ENCODE results near the gene ST3GAL5. TPM values are rescaled to one million over a fixed set of nuclear protein-coding genes. Genes with fewer than 3 reads are reported as not detected.
A peak's percentile ranks its signal among the peaks of the same experiment; 100 is the strongest.

The ST3GAL5 gene
- total and polyA plus RNA-seq, 8 donors: 4.1 to 84.2 (median 11.8) TPM

DNA sequence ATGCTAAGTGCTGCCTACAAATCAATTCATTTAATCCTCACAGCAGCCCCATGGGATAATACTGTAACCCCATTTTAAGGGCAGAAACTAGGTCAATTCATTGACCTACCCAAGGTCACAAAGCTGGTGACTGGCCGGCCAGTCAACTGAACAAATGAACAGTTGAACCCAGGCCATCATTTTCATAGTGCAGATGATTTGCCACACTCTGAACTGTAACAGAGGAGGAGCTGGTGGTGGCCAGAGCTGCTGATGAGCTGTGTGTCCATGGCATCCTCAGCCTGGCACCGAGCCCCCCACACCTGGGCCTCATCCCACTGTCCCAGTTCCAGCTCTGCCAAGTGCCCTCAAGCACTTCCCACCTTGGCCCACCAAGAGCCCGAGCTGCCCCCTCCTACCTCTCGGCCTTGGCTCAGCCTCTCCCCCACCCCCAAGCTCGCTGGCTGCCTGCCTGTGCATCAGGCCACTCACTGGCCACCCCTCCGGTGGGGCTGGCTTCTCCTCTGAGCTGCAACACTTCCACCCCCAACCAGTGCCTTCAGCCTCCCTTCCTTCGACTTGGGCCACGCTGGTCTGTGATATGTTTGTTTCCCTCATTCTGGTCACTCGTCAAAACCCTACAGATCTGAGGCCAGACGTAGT is 76.6 kb downstream of the ST3GAL5 start:
- H3K9me3 ChIP-seq: no peaks in the 10 kb centered on the region
- no peak overlapping the region for H3K27ac ChIP-seq
- 80 to 89% (median 85%) methylated on average over 10 of the region's 10 CpGs for WGBS, 5 donors
- no peak overlapping the region for H3K4me3 ChIP-seq
- peaks cover 14 to 36% (median 23%) of the 10 kb centered on the region in 4 donors for H3K4me1 ChIP-seq
- intact Hi-C loops (cut with DNase I; ENCODE audit: low total_unique reads): loop anchor here (5.0 to 10.0 kb wide), 2 partner anchors 57 to 85 kb away; partner anchors contain the start of gene ATOH8
- no peaks in the 10 kb centered on the region for H3K27me3 ChIP-seq
- no peaks in the 10 kb centered on the region for H3K36me3 ChIP-seq
- TF ChIP-seq, protein P1, sequence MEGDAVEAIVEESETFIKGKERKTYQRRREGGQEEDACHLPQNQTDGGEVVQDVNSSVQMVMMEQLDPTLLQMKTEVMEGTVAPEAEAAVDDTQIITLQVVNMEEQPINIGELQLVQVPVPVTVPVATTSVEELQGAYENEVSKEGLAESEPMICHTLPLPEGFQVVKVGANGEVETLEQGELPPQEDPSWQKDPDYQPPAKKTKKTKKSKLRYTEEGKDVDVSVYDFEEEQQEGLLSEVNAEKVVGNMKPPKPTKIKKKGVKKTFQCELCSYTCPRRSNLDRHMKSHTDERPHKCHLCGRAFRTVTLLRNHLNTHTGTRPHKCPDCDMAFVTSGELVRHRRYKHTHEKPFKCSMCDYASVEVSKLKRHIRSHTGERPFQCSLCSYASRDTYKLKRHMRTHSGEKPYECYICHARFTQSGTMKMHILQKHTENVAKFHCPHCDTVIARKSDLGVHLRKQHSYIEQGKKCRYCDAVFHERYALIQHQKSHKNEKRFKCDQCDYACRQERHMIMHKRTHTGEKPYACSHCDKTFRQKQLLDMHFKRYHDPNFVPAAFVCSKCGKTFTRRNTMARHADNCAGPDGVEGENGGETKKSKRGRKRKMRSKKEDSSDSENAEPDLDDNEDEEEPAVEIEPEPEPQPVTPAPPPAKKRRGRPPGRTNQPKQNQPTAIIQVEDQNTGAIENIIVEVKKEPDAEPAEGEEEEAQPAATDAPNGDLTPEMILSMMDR (IDR thresholded peaks at IDR 0.05): no peak
- TF ChIP-seq POLR2A (IDR thresholded peaks at IDR 0.05) (no peak), EP300 (IDR thresholded peaks at IDR 0.05) (no peak), POLR2AphosphoS5 (IDR thresholded peaks at IDR 0.05) (no peak)
- no peak for DNase-seq

DNA sequence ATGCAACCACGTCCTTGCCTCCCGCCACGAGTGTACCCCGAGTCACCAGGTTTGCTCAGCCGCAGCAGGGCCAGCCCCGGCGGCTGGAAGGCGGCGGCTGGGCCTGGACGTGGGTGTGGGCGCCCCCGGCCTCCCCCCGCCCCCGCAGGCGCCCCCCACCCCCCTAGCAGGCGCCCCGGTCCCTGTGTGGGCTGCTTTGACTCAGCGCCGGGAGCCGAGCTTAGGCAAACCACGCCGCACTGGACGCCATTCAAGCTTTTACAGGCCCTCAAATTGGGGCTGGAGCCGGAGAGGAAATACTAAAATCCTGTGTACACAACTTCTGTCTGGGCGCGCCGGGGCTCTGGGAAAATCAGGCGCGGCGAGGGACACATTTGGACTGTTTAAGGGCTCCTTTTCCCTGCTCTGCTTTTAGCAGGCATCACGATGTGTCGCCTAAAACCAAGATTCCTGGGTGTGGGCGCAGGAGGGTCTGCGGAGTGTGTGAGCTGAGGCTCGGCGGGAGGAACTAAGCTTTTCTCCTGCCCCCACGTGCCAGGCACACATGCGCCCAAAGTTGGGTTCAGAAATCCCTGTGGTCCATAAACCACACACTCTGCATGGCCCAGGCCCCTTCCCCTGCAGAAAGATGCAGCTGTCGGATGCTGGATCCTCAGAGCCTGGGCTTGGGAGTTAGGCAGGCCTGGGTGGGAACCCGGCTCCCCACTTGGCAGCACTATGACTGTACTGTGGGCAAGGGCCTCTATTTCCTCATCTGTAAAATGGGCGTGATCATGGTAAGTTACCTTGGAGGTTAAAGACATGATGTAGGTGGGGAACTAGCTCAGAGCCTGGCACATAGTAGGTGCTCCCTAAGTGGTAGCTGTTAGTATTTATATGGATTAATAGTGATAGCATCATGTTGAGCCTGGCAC is 77.4 kb downstream of the ST3GAL5 start:
- intact Hi-C loops (cut with DNase I; ENCODE audit: low total_unique reads): loop anchor here (5.0 to 10.0 kb wide), 2 partner anchors 57 to 84 kb away; partner anchors contain the start of gene ATOH8
- H3K9me3 ChIP-seq: no peaks in the 10 kb centered on the region
- peak overlapping the region in 4 of 5 donors; percentile 48 to 67 (median 64) for H3K27ac ChIP-seq
- H3K36me3 ChIP-seq: no peaks in the 10 kb centered on the region
- peaks cover 14 to 44% (median 25%) of the 10 kb centered on the region in 4 donors for H3K4me1 ChIP-seq
- TF ChIP-seq POLR2AphosphoS5 (IDR thresholded peaks at IDR 0.05): no peak
- no peak for TF ChIP-seq POLR2A (IDR thresholded peaks at IDR 0.05)
- no peak for TF ChIP-seq EP300 (IDR thresholded peaks at IDR 0.05)
- TF ChIP-seq, protein P1 (IDR thresholded peaks at IDR 0.05): no peak
- WGBS, 5 donors: 26 to 37% (median 28%) methylated on average over 26 to 41 of the region's 41 CpGs
- DNase-seq: peak; percentile 45 to 81
- no peaks in the 10 kb centered on the region for H3K27me3 ChIP-seq
- peak overlapping the region in 1 of 4 donors; percentile 15 for H3K4me3 ChIP-seq

DNA sequence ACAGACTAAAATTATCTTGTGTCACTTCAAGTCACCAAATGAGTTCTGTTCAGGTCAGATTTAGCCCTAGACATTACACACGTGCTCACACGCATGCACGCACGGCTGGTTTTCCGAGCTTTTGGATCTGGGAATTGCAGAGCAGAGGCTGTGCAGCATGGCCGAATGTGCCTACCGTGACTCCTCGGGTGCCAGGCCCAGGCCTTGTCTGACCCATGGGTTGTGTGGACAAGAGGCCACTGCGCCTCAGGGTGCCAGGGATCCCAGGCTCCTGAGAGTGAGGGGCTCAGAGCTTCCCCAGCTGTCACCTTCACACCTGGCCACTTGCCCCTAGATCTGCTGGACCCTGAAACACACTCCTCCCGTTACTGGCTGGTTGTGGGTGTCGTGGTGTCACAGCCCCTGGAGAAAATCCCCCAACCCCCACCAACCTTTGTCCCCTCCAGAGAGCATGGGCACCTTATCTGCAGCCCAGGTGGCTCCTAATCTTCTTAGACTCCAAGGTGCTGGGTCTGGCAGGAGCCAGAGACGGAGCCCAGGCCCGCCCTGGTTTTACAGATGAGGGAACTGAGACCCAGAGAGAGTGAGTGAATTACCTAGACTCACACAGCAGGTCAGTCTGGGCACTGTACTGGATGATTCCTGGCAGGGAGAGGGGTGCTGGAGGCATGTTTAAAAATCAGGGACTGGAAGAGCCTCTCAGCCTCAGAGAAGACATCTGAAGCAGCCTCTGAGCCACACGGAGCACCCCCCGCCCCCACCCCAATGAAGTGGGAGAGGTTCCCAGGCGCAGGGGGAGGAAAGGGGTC is 78.2 kb downstream of the ST3GAL5 start:
- no peaks in the 10 kb centered on the region for H3K9me3 ChIP-seq
- no peak for DNase-seq
- peaks cover 14 to 53% (median 29%) of the 10 kb centered on the region in 4 donors for H3K4me1 ChIP-seq
- peak overlapping the region in 1 of 4 donors; percentile 15 for H3K4me3 ChIP-seq
- 62 to 75% (median 66%) methylated on average over 14 to 16 of the region's 16 CpGs for WGBS, 5 donors
- no peaks in the 10 kb centered on the region for H3K36me3 ChIP-seq
- no peak for TF ChIP-seq POLR2A (IDR thresholded peaks at IDR 0.05)
- TF ChIP-seq, protein P1 (IDR thresholded peaks at IDR 0.05): no peak
- no peak for TF ChIP-seq EP300 (IDR thresholded peaks at IDR 0.05)
- TF ChIP-seq POLR2AphosphoS5 (IDR thresholded peaks at IDR 0.05): no peak
- intact Hi-C loops (cut with DNase I; ENCODE audit: low total_unique reads): loop anchor here (5.0 to 10.0 kb wide), 2 partner anchors 56 to 83 kb away; partner anchors contain the start of gene ATOH8
- no peaks in the 10 kb centered on the region for H3K27me3 ChIP-seq
- peak overlapping the region; percentile 5 to 67 (median 62) for H3K27ac ChIP-seq
